ENCODE data around the gene AKT1.

DNA sequence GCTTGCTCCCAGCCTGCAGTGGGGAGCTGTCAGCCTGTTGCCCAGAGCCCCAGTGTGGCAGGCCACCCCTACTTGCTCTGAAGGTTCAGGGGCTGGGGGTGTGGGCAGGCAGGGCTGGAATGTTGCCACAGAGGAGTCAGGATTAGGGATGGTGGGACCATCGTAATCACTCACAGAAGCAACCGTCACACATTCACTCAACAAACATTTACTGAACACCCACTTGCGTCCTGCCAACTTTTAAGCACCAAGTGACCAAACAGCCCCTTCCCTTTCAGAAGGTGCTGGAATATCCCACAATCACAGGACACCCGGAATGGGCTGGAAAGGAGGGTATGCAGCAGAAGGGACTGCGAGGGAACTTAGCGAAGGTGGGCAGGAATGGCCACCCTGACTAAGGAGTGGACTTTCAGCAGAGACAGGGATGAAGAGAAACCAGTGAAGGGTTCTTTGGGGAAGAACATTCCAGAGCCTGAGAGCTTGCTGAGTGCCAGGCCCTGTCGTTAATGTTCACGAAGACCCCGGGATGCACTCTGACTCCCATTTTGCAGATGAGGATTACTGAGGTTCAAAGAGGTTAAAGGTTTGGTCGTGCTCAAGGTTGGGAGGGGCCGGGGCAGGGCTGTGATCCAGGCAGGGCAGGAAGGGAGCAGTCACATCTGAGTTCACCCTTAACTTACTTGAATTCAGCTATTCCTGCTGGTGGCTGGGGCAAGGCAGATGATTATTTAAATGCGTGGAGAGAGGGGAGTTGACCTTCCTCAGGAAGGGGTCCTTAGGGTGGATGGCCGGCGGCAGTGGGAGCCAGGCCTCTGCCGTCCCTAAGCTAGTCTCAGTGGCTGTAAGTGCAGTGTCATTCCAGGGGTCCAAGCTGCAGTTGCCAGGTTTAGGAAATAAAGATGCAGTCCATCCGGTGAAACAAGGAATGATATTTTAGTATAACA, 3.0 kb upstream of the AKT1 start:
- no peak for TF ChIP-seq POLR2A (IDR thresholded peaks at IDR 0.05)
- no peak for TF ChIP-seq POLR2AphosphoS5 (IDR thresholded peaks at IDR 0.05)
- TF ChIP-seq, protein P1, sequence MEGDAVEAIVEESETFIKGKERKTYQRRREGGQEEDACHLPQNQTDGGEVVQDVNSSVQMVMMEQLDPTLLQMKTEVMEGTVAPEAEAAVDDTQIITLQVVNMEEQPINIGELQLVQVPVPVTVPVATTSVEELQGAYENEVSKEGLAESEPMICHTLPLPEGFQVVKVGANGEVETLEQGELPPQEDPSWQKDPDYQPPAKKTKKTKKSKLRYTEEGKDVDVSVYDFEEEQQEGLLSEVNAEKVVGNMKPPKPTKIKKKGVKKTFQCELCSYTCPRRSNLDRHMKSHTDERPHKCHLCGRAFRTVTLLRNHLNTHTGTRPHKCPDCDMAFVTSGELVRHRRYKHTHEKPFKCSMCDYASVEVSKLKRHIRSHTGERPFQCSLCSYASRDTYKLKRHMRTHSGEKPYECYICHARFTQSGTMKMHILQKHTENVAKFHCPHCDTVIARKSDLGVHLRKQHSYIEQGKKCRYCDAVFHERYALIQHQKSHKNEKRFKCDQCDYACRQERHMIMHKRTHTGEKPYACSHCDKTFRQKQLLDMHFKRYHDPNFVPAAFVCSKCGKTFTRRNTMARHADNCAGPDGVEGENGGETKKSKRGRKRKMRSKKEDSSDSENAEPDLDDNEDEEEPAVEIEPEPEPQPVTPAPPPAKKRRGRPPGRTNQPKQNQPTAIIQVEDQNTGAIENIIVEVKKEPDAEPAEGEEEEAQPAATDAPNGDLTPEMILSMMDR (IDR thresholded peaks at IDR 0.05): no peak

Data from gastroesophageal sphincter (tissue), 3 donors.